AG09309 (cell line): ENCODE measurements around the gene SERINC2.

Experiments used
- DNase-seq: peaks from one replicate; pipeline ENCODE4 v3.0.0-alpha.2; 2010; ENCODE audit warnings: low read depth
- H3K4me3 ChIP-seq: 2 replicates; pipeline ENCODE4 v1.5.1; 2011; ENCODE audit warnings: mild to moderate bottlenecking, low read depth, low read length, moderate library complexity; ENCODE audit not compliant: control insufficient read depth
- CTCF ChIP-seq: IDR thresholded peaks from 2 replicates; pipeline ENCODE4 v1.5.1; 2011; ENCODE audit warnings: mild to moderate bottlenecking, low read depth, low read length, inconsistent platforms; ENCODE audit not compliant: insufficient read depth, control insufficient read depth; ENCODE audit errors: missing control alignments

SERINC2 gene

GRCh38 chr1:31376375-31377134 is 36.5 kb upstream of the SERINC2 start:
- TF ChIP-seq CTCF, result no peak

GRCh38 chr1:31377364-31377863 is 35.6 kb upstream of the SERINC2 start:
- no peak overlapping the region for H3K4me3 ChIP-seq
- TF ChIP-seq CTCF, result no peak
- DNase-seq, result no peak

More at GRCh38 chr1:31376375-31377134, 36.5 kb upstream of the SERINC2 start:
- H3K4me3 ChIP-seq, result no peak overlapping the region
- peak; percentile 59 for DNase-seq

- H3K4me3 ChIP-seq, result no peak overlapping the region
- DNase-seq, result no peak
- TF ChIP-seq CTCF, result no peak
These were observed 35.0 kb upstream of the SERINC2 start for GRCh38 chr1:31378001-31378400.

GRCh38 chr1:31380181-31380580 is 32.8 kb upstream of the SERINC2 start:
- TF ChIP-seq CTCF, result no peak
- H3K4me3 ChIP-seq, result no peak overlapping the region
- DNase-seq, result no peak

GRCh38 chr1:31381394-31382294 is 31.4 kb upstream of the SERINC2 start:
- DNase-seq, result no peak
- H3K4me3 ChIP-seq, result no peak overlapping the region
- no peak for TF ChIP-seq CTCF

GRCh38 chr1:31382379-31382989 is 30.5 kb upstream of the SERINC2 start:
- DNase-seq, result no peak
- TF ChIP-seq CTCF, result no peak
- H3K4me3 ChIP-seq, result no peak overlapping the region
